CD4-positive, CD25-positive, alpha-beta regulatory T cell (primary cell): ENCODE results near the gene FXYD5. TPM values are rescaled to one million over a fixed set of nuclear protein-coding genes. Genes with fewer than 3 reads are reported as not detected.
A peak's percentile ranks its signal among the peaks of the same experiment; 100 is the strongest.
"Not testable (repeated sequence)": the region's sequence is repeated elsewhere in the genome, so short reads cannot be mapped to it uniquely, and the experiment has no call there.

ENCODE experiments used
- ATAC-seq, 2 donors: fragments of 150-1000 bp; cut with Tn5 transposase; one replicate each; pipeline ENCODE4 v1.10.0; 2021; ENCODE audit warnings: low read depth in 2 of 2, moderate number of reproducible peaks in 2 of 2, moderate library complexity in 1 of 2
- DNase-seq, 3 donors: peaks; one replicate each; pipeline versions ENCODE4 v3.0.0 to v3.0.0-alpha.2; 2012 to 2022; ENCODE audit warnings: mixed read lengths in 1 of 3
- H3K27ac ChIP-seq: one replicate; pipeline ENCODE4 v1.7.0; 2013; ENCODE audit warnings: mild to moderate bottlenecking, low read length; ENCODE audit not compliant: insufficient read depth, poor library complexity, severe bottlenecking
- H3K27me3 ChIP-seq: one replicate; pipeline ENCODE4 v1.7.0; 2013; ENCODE audit warnings: low read length; ENCODE audit not compliant: control insufficient read depth, insufficient read depth
- H3K36me3 ChIP-seq: one replicate; pipeline ENCODE4 v1.7.0; 2013; ENCODE audit warnings: mild to moderate bottlenecking, low read length, moderate library complexity; ENCODE audit not compliant: control insufficient read depth, insufficient read depth
- H3K4me1 ChIP-seq: 2 replicates; pipeline ENCODE4 v1.7.0; 2013; ENCODE audit warnings: mild to moderate bottlenecking, low read length; ENCODE audit not compliant: insufficient read depth, control insufficient read depth, poor library complexity, severe bottlenecking
- H3K4me3 ChIP-seq: one replicate; pipeline ENCODE4 v1.7.0; 2013; ENCODE audit warnings: low read depth, mild to moderate bottlenecking, low read length, moderate library complexity
- H3K9me3 ChIP-seq, 2 experiments: 1 replicate in 1 of 2; 2 replicates in 1 of 2; pipeline ENCODE4 v1.7.0; 2013; ENCODE audit warnings: low read length in 2 of 2, mild to moderate bottlenecking in 1 of 2, moderate library complexity in 1 of 2; ENCODE audit not compliant: control insufficient read depth in 2 of 2
- H3K27ac Mint-ChIP-seq, 3 donors: one replicate each; pipeline ENCODE4 v1.8.0; 2020 to 2022; ENCODE audit warnings: mild to moderate bottlenecking in 3 of 3, mixed read lengths in 3 of 3, moderate library complexity in 2 of 3
- H3K27me3 Mint-ChIP-seq: one replicate; pipeline ENCODE4 v1.8.0; 2022; ENCODE audit warnings: mild to moderate bottlenecking, mixed read lengths
- H3K36me3 Mint-ChIP-seq: one replicate; pipeline ENCODE4 v1.8.0; 2020; ENCODE audit warnings: mixed read lengths
- H3K4me1 Mint-ChIP-seq, 4 donors: one replicate each; pipeline ENCODE4 v1.8.0; 2020 to 2022; ENCODE audit warnings: mixed read lengths in 4 of 4, mild to moderate bottlenecking in 1 of 4
- H3K4me3 Mint-ChIP-seq, 4 donors: one replicate each; pipeline ENCODE4 v1.8.0; 2020 to 2022; ENCODE audit warnings: mild to moderate bottlenecking in 4 of 4, mixed read lengths in 4 of 4, moderate library complexity in 3 of 4
- H3K9me3 Mint-ChIP-seq, 7 donors: one replicate each; pipeline ENCODE4 v1.8.0; 2020 to 2022; ENCODE audit warnings: mixed read lengths in 7 of 7, mild to moderate bottlenecking in 3 of 7, moderate library complexity in 2 of 7
- polyA plus RNA-seq, 4 donors: library from polyadenylated mRNA; unstranded; fragments of 300-500 nt; fragmentation: Illumina TruSeq; gene quantifications; one replicate each; pipeline ENCODE4 v1.2.3, GENCODE V29; 2021
- total RNA-seq: library from RNA; stranded (reverse); gene quantifications from one replicate; pipeline ENCODE4 v1.2.3, GENCODE V29; 2022

Gene FXYD5
- total and polyA plus RNA-seq, 5 donors from 2014 or later: 465 to 575 (median 490) TPM

- H3K27me3 ChIP-seq: no peaks in the 10 kb centered on the region
- Mint-ChIP-seq H3K4me3 (no peak overlapping the region), H3K9me3 (peaks cover 0 to 11% (median 0%) of the 10 kb centered on the region in 7 donors), H3K27ac (peak overlapping the region in 2 of 3 donors; percentile 15 to 82), H3K36me3 (peaks cover 3% of the 10 kb centered on the region), H3K4me1 (peaks cover 0 to 20% (median 6%) of the 10 kb centered on the region in 4 donors), H3K27me3 (peaks cover 5% of the 10 kb centered on the region)
- H3K36me3 ChIP-seq: no peaks in the 10 kb centered on the region
- no peak overlapping the region for H3K27ac ChIP-seq
- ATAC-seq (no peak), DNase-seq (no peak)
- no peak overlapping the region for H3K4me3 ChIP-seq
- peaks cover 9% of the 10 kb centered on the region for H3K4me1 ChIP-seq
- H3K9me3 ChIP-seq: no peaks in the 10 kb centered on the region
Observed at GRCh38 chr19:35128398-35129057, 26.0 kb upstream of the FXYD5 start.

DNA sequence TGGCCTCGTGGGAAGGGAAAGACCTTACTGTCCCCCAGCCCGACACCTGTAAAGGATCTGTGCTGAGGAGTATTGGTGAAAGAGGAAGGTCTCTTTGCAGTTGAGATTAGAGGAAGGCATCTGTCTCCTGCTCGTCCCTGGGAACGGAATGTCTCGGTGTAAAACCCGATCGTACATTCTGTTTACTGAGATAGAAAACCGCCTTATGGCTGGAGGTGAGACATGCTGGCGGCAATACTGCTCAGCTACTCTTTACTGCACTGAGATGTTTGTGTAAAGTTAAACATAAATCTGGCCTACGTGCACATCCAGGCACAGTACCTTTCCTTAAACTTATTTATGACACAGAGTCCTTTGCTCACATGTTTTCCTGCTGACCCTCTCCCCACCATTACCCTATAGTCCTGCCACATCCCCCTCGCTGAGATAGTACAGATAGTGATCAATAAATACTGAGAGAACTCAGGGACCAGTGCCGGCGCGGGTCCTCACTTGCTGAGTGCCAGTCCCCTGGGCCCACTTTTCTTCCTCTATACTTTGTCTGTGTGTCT, 24.7 kb upstream of the FXYD5 start:
- H3K27me3 Mint-ChIP-seq, DNase-seq, H3K36me3 ChIP-seq, H3K27ac Mint-ChIP-seq, H3K27ac ChIP-seq, H3K4me1 ChIP-seq, H3K36me3 Mint-ChIP-seq, H3K9me3 ChIP-seq, ATAC-seq, H3K4me3 Mint-ChIP-seq, H3K27me3 ChIP-seq, H3K4me3 ChIP-seq, H3K4me1 Mint-ChIP-seq: not testable (repeated sequence)
- peaks cover 0 to 11% (median 1%) of the 10 kb centered on the region in 7 donors for H3K9me3 Mint-ChIP-seq

DNA sequence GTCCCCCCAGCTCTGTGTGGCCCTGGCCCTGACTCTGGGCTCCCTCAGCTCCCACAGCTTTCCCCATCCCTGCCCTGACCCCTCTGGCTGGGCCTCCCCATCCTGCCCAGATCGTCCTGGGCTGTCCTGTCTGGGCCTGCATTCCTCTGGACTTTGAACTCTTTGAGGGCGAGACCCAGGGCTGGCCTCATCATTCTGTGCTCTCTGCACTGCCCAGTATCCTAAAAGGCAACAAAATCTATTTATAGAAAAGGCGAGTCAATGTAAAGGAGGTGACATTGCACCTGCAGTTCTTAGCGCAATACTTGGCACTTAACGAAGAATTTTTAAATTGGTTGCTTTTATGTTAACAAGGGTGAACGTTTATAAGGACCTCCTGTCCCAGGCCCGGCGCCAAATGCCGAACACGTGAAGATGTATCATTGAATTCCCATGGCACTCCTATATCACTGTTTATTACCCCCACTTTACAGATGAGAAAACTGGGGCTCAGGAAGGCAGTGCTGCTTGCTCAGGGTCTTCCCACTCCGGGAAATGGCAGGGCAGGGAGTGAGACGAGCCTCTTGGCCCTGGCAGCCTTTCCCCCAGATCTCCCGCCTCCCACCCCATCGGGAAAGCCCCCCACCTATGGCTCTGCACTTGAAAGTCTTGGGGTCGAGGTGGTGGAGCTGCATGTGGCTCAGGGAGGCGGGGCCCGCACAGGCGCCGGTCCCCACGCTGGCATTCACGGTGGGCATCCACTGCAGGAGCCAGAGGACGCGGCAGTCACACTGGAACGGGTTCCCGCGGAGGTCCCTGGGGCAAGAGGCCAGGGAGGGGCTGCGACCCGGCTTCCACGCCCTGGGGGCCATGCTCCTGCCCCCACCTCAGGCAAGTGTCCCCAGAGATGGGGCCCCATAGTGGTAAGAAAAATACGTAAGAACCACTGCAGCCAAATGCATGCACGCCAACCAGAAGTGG, 23.5 kb upstream of the FXYD5 start:
- Histone ChIP-seq H3K4me3 (no peak overlapping the region), H3K27ac (no peak overlapping the region), H3K36me3 (no peaks in the 10 kb centered on the region), H3K9me3 (no peaks in the 10 kb centered on the region), H3K27me3 (no peaks in the 10 kb centered on the region), H3K4me1 (no peaks in the 10 kb centered on the region)
- no peak for ATAC-seq
- no peak overlapping the region for H3K4me3 Mint-ChIP-seq
- H3K27me3 Mint-ChIP-seq: peaks cover 5% of the 10 kb centered on the region
- no peak overlapping the region for H3K27ac Mint-ChIP-seq
- H3K9me3 Mint-ChIP-seq: peaks cover 0 to 11% (median 1%) of the 10 kb centered on the region in 7 donors
- no peak for DNase-seq
- no peaks in the 10 kb centered on the region for H3K36me3 Mint-ChIP-seq
- H3K4me1 Mint-ChIP-seq: peaks cover 0 to 8% (median 4%) of the 10 kb centered on the region in 4 donors

- H3K4me3 ChIP-seq: no peak overlapping the region
- no peaks in the 10 kb centered on the region for H3K27me3 ChIP-seq
- H3K27ac ChIP-seq: no peak overlapping the region
- H3K9me3 Mint-ChIP-seq: peaks cover 0 to 11% (median 1%) of the 10 kb centered on the region in 7 donors
- H3K27me3 Mint-ChIP-seq: peaks cover 5% of the 10 kb centered on the region
- H3K4me1 Mint-ChIP-seq: peaks cover 0 to 8% (median 4%) of the 10 kb centered on the region in 4 donors
- H3K36me3 Mint-ChIP-seq: no peaks in the 10 kb centered on the region
- no peak overlapping the region for H3K27ac Mint-ChIP-seq
- H3K4me1 ChIP-seq: no peaks in the 10 kb centered on the region
- H3K36me3 ChIP-seq: no peaks in the 10 kb centered on the region
- H3K4me3 Mint-ChIP-seq: no peak overlapping the region
- no peaks in the 10 kb centered on the region for H3K9me3 ChIP-seq
- no peak for ATAC-seq
- DNase-seq: no peak
Observed at GRCh38 chr19:35132254-35132653, 22.3 kb upstream of the FXYD5 start.

- peaks cover 0 to 11% (median 0%) of the 10 kb centered on the region in 7 donors for H3K9me3 Mint-ChIP-seq
- Histone ChIP-seq H3K36me3 (no peaks in the 10 kb centered on the region), H3K27ac (no peak overlapping the region), H3K4me3 (no peak overlapping the region), H3K9me3 (no peaks in the 10 kb centered on the region), H3K27me3 (no peaks in the 10 kb centered on the region), H3K4me1 (no peaks in the 10 kb centered on the region)
- no peak overlapping the region for H3K27ac Mint-ChIP-seq
- peaks cover 0 to 8% (median 4%) of the 10 kb centered on the region in 4 donors for H3K4me1 Mint-ChIP-seq
- no peaks in the 10 kb centered on the region for H3K36me3 Mint-ChIP-seq
- H3K27me3 Mint-ChIP-seq: no peaks in the 10 kb centered on the region
- no peak overlapping the region for H3K4me3 Mint-ChIP-seq
- DNase-seq (no peak), ATAC-seq (no peak)
Observed at GRCh38 chr19:35133826-35134225, 20.7 kb upstream of the FXYD5 start.

GRCh38 chr19:35134601-35135242, 19.8 kb upstream of the FXYD5 start, which contains the start of gene LGI4:
LGI4 (minus strand) TSS chr19:35135059; CDS start chr19:35134680, 379 bp downstream.
- no peaks in the 10 kb centered on the region for H3K36me3 Mint-ChIP-seq
- no peak within 1 kb of the TSS for H3K27ac ChIP-seq

GRCh38 chr19:35135389-35135909, 19.1 kb upstream of the FXYD5 start:
- Mint-ChIP-seq H3K9me3 (peaks cover 0 to 11% (median 0%) of the 10 kb centered on the region in 7 donors), H3K36me3 (no peaks in the 10 kb centered on the region)
- peak; percentile 65 to 78 for ATAC-seq

More at GRCh38 chr19:35134601-35135242, 19.8 kb upstream of the FXYD5 start, which contains the start of gene LGI4:
- H3K27me3 ChIP-seq: no peaks in the 10 kb centered on the region
- no peak for ATAC-seq
- no peak for DNase-seq
- H3K4me1 Mint-ChIP-seq: peaks cover 0 to 8% (median 4%) of the 10 kb centered on the region in 4 donors
- H3K9me3 Mint-ChIP-seq: peaks cover 0 to 11% (median 0%) of the 10 kb centered on the region in 7 donors
- no peaks in the 10 kb centered on the region for H3K9me3 ChIP-seq
- no peak within 1 kb of the TSS for H3K4me3 Mint-ChIP-seq
- H3K36me3 ChIP-seq: no peaks in the 10 kb centered on the region
- no peaks in the 10 kb centered on the region for H3K4me1 ChIP-seq
- H3K27ac Mint-ChIP-seq: peak within 1 kb of the TSS in 2 of 3 donors; percentile 24 to 64
- no peak within 1 kb of the TSS for H3K4me3 ChIP-seq
- H3K27me3 Mint-ChIP-seq: no peaks in the 10 kb centered on the region

More at GRCh38 chr19:35135389-35135909, 19.1 kb upstream of the FXYD5 start:
- Mint-ChIP-seq H3K4me3 (no peak overlapping the region), H3K27me3 (no peaks in the 10 kb centered on the region), H3K4me1 (peaks cover 0 to 8% (median 4%) of the 10 kb centered on the region in 4 donors), H3K27ac (peak overlapping the region in 1 of 3 donors; percentile 24)
- no peak overlapping the region for H3K4me3 ChIP-seq
- no peaks in the 10 kb centered on the region for H3K36me3 ChIP-seq
- peaks cover 3% of the 10 kb centered on the region for H3K4me1 ChIP-seq
- H3K27ac ChIP-seq: no peak overlapping the region
- H3K27me3 ChIP-seq: no peaks in the 10 kb centered on the region
- peak; percentile 42 to 69 (median 54) for DNase-seq
- no peaks in the 10 kb centered on the region for H3K9me3 ChIP-seq
